ENCODE measurements around the gene PRR15.

The PRR15 gene

DNA sequence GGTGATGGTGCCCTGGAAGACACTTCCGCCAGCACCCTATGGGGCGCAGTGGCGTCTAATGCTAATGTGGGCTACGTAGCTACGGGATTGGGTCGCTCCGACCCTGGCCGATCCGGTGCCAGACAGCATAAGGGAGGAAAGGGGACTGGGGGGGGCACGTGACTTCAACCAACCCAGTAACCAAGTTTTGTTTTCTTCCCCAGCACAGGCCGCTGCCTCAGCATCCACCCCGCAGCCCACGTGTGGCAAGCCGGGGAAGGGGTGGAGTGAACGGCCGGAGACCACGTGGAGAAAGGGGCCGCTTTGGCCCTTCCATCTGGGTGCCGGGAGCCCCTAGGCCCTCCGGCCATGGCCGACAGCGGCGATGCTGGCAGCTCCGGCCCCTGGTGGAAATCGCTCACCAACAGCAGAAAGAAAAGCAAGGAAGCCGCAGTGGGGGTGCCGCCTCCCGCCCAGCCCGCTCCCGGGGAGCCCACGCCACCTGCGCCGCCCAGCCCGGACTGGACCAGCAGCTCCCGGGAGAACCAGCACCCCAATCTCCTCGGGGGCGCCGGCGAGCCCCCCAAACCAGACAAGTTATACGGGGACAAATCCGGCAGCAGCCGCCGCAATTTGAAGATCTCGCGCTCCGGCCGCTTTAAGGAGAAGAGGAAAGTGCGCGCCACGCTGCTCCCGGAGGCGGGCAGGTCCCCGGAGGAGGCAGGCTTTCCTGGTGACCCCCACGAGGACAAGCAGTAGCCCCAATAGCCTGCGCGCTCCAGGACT is 2.5 kb downstream of the PRR15 start:
- Histone ChIP-seq H3K27ac (ENCODE audit: low read depth, low read length) (peak overlapping the region; percentile 87), H3K9ac (ENCODE audit: low read depth in 1 of 2, low read length in 2 of 2) (peak overlapping the region; percentile 59 to 97), H3K4me3 (ENCODE audit: low read depth in 1 of 2, low read length in 2 of 2) (peak overlapping the region; percentile 97), H3K9me3 (ENCODE audit: control insufficient read depth in 1 of 2, low read length in 2 of 2) (no peaks in the 10 kb centered on the region), H3K27me3 (ENCODE audit: control insufficient read depth in 1 of 2, insufficient read depth in 2 of 2, low read length in 2 of 2) (peaks cover 9 to 19% of the 10 kb centered on the region in 2 donors), H3K4me1 (ENCODE audit: control insufficient read depth in 1 of 2, insufficient read depth in 2 of 2, low read length in 2 of 2) (peaks cover 20 to 25% of the 10 kb centered on the region in 2 donors), H3K36me3 (ENCODE audit: control insufficient read depth in 1 of 2, insufficient read depth in 2 of 2, low read length in 2 of 2) (no peaks in the 10 kb centered on the region)

DNA sequence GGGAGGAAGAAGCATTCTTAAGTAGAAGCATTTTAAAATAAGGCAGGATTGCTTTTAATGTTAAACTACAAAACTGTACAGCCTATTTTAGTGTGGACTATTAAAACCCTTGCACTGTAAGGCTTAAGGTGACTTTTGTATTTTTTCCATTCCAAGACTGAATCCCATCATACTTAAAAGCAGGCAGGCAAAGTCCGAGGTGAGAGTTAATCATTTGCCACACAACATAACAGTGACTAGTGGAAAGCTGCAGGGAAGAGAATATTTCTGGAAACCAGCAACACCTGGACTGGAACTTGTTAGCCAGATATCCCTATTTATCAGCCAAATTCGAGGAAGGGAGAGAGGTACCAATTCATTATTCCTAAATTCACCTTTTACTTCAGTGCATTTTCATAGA is 3.5 kb downstream of the PRR15 start:
- Histone ChIP-seq H3K9me3 (ENCODE audit: control insufficient read depth in 1 of 2, low read length in 2 of 2) (no peaks in the 10 kb centered on the region), H3K9ac (ENCODE audit: low read depth in 1 of 2, low read length in 2 of 2) (peak overlapping the region; percentile 48 to 97), H3K4me1 (ENCODE audit: control insufficient read depth in 1 of 2, insufficient read depth in 2 of 2, low read length in 2 of 2) (peaks cover 22 to 25% of the 10 kb centered on the region in 2 donors), H3K4me3 (ENCODE audit: low read depth in 1 of 2, low read length in 2 of 2) (peak overlapping the region; percentile 97), H3K36me3 (ENCODE audit: control insufficient read depth in 1 of 2, insufficient read depth in 2 of 2, low read length in 2 of 2) (no peaks in the 10 kb centered on the region), H3K27me3 (ENCODE audit: control insufficient read depth in 1 of 2, insufficient read depth in 2 of 2, low read length in 2 of 2) (peaks cover 8 to 19% of the 10 kb centered on the region in 2 donors), H3K27ac (ENCODE audit: low read depth, low read length) (no peak overlapping the region)

DNA sequence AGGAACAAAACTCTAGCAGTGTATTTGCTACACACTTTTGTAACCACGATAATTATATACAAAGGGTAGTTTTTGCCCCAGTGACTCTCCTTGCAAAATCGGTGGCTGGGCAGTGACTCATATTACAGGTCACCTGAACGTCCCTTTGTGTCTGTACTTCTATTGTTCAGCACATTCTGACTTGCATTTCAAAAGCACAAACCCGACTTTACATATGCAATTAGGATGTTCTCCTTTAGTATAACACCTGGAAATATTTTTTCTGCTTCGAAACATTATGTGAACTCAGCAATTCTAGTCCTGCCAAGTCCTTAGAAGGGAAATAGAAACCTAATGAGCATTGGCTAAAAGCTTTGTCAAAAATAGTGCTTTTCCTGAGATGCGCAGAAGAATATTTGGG is 6.0 kb downstream of the PRR15 start:
- Histone ChIP-seq H3K9ac (ENCODE audit: low read depth in 1 of 2, low read length in 2 of 2) (no peak overlapping the region), H3K4me3 (ENCODE audit: low read depth in 1 of 2, low read length in 2 of 2) (no peak overlapping the region), H3K9me3 (ENCODE audit: control insufficient read depth in 1 of 2, low read length in 2 of 2) (no peaks in the 10 kb centered on the region), H3K36me3 (ENCODE audit: control insufficient read depth in 1 of 2, insufficient read depth in 2 of 2, low read length in 2 of 2) (no peaks in the 10 kb centered on the region), H3K27ac (ENCODE audit: low read depth, low read length) (no peak overlapping the region), H3K27me3 (ENCODE audit: control insufficient read depth in 1 of 2, insufficient read depth in 2 of 2, low read length in 2 of 2) (peaks cover 2 to 7% of the 10 kb centered on the region in 2 donors), H3K4me1 (ENCODE audit: control insufficient read depth in 1 of 2, insufficient read depth in 2 of 2, low read length in 2 of 2) (peaks cover 19 to 25% of the 10 kb centered on the region in 2 donors)

DNA sequence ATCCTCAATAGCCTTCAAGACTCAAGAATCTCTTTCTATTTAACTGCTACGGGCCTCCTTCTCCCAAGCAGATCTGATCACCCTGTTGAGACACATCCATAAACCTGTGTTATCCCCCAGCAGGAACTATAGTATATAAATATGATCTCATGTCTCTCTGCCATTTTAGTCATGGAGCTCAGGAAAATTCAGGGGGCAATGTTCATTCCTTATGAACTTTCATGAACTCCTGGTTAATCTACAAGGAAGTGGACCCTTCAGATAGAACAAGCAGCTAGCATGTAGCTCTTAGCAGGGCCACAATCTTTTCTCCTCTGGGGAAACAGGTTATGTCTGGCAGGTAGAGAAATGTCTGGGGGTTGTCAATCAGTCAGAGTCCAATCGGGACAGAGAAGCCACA is 8.9 kb downstream of the PRR15 start:
- no peak overlapping the region for H3K27ac ChIP-seq (ENCODE audit: low read depth, low read length)
- H3K36me3 ChIP-seq (ENCODE audit: control insufficient read depth in 1 of 2, insufficient read depth in 2 of 2, low read length in 2 of 2) = no peaks in the 10 kb centered on the region
- H3K9me3 ChIP-seq (ENCODE audit: control insufficient read depth in 1 of 2, low read length in 2 of 2) = peaks cover 3 to 8% of the 10 kb centered on the region in 2 donors
- peaks cover 0 to 2% of the 10 kb centered on the region in 2 donors for H3K27me3 ChIP-seq (ENCODE audit: control insufficient read depth in 1 of 2, insufficient read depth in 2 of 2, low read length in 2 of 2)
- peaks cover 8 to 25% of the 10 kb centered on the region in 2 donors for H3K4me1 ChIP-seq (ENCODE audit: control insufficient read depth in 1 of 2, insufficient read depth in 2 of 2, low read length in 2 of 2)
- H3K9ac ChIP-seq (ENCODE audit: low read depth in 1 of 2, low read length in 2 of 2) = no peak overlapping the region
- H3K4me3 ChIP-seq (ENCODE audit: low read depth in 1 of 2, low read length in 2 of 2) = no peak overlapping the region

DNA sequence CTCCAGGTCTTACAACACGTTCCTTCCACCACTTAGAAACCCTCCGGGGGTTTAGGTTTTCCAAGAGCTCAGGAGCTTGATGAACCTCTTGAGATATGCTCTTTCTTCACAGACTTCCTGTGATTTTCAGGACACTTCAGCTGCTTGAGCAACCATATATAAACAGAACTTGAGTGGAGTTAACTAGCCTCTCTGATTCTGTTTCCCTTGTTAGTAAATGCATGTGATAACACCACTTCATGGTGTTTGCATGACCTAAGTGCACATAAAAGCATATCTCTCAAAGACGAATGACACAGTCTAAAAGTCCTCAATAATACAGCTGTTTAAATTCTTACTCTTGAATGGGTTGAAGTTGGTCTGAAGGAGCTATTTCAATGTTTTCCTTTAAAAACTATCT is 9.9 kb downstream of the PRR15 start:
- Histone ChIP-seq H3K36me3 (ENCODE audit: control insufficient read depth in 1 of 2, insufficient read depth in 2 of 2, low read length in 2 of 2) (no peaks in the 10 kb centered on the region), H3K4me1 (ENCODE audit: control insufficient read depth in 1 of 2, insufficient read depth in 2 of 2, low read length in 2 of 2) (peaks cover 8 to 17% of the 10 kb centered on the region in 2 donors), H3K27ac (ENCODE audit: low read depth, low read length) (no peak overlapping the region), H3K27me3 (ENCODE audit: control insufficient read depth in 1 of 2, insufficient read depth in 2 of 2, low read length in 2 of 2) (peaks cover 0 to 2% of the 10 kb centered on the region in 2 donors), H3K9ac (ENCODE audit: low read depth in 1 of 2, low read length in 2 of 2) (no peak overlapping the region), H3K9me3 (ENCODE audit: control insufficient read depth in 1 of 2, low read length in 2 of 2) (peaks cover 6 to 16% of the 10 kb centered on the region in 2 donors), H3K4me3 (ENCODE audit: low read depth in 1 of 2, low read length in 2 of 2) (no peak overlapping the region)

DNA sequence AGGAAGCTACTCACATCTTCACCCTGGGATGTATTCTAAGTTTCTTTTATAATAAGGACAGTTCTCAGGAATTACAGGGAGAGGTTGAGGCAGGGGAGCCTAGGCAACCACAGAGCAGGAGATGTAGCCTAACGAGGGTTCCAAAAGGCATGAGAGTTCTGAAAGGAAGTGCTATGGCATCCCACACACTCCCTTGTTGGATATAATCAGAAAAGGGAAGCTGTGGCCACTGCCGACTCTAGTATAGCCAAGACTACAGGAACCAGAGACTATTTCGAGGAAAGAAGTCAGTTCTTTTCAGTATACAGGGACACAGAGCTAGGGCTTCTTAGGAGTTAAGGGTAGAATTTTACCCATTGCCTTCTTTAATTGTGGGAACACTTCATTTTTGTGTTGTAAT is 11.0 kb downstream of the PRR15 start:
- H3K27me3 ChIP-seq (ENCODE audit: control insufficient read depth in 1 of 2, insufficient read depth in 2 of 2, low read length in 2 of 2) = peaks cover 0 to 2% of the 10 kb centered on the region in 2 donors
- H3K9me3 ChIP-seq (ENCODE audit: control insufficient read depth in 1 of 2, low read length in 2 of 2) = peaks cover 6 to 16% of the 10 kb centered on the region in 2 donors
- H3K27ac ChIP-seq (ENCODE audit: low read depth, low read length) = no peak overlapping the region
- H3K4me1 ChIP-seq (ENCODE audit: control insufficient read depth in 1 of 2, insufficient read depth in 2 of 2, low read length in 2 of 2) = peaks cover 6 to 7% of the 10 kb centered on the region in 2 donors
- H3K4me3 ChIP-seq (ENCODE audit: low read depth in 1 of 2, low read length in 2 of 2) = no peak overlapping the region
- no peak overlapping the region for H3K9ac ChIP-seq (ENCODE audit: low read depth in 1 of 2, low read length in 2 of 2)
- H3K36me3 ChIP-seq (ENCODE audit: control insufficient read depth in 1 of 2, insufficient read depth in 2 of 2, low read length in 2 of 2) = peaks cover 0 to 2% of the 10 kb centered on the region in 2 donors

DNA sequence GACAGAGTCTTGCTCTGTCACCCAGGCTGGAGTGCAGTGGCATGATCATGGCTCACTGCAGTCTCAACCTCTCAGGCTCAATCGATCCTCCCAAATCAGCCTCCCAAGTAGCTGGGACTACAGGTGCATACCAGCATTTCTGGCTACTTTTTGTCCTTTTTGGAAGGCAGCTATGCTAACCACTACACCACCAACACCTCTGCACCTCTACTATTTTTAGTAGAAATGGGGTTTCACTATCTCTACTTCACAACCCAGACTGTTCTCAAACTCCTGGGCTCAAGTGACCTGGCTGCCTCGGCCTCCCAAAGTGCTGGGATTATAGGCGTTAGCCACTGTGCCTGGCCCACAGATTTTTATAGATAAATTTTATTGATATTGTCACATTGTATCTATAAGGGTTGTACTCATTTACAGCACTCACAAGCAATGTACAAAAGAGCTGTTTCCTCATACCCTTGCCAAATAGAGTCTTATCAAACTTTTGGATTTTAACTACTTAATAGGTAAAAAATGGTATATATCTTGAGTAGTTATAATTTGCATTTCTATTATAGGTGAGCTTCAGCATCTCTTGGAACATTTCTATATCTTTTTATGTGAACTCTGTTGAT is 23.7 kb downstream of the PRR15 start:
- H3K9ac ChIP-seq (ENCODE audit: low read depth in 1 of 2, low read length in 2 of 2) = no peak overlapping the region
- no peak overlapping the region for H3K27ac ChIP-seq (ENCODE audit: low read depth, low read length)
- H3K9me3 ChIP-seq (ENCODE audit: control insufficient read depth in 1 of 2, low read length in 2 of 2) = no peaks in the 10 kb centered on the region
- peaks cover 23 to 25% of the 10 kb centered on the region in 2 donors for H3K4me1 ChIP-seq (ENCODE audit: control insufficient read depth in 1 of 2, insufficient read depth in 2 of 2, low read length in 2 of 2)
- H3K4me3 ChIP-seq (ENCODE audit: low read depth in 1 of 2, low read length in 2 of 2) = no peak overlapping the region
- H3K36me3 ChIP-seq (ENCODE audit: control insufficient read depth in 1 of 2, insufficient read depth in 2 of 2, low read length in 2 of 2) = no peaks in the 10 kb centered on the region
- H3K27me3 ChIP-seq (ENCODE audit: control insufficient read depth in 1 of 2, insufficient read depth in 2 of 2, low read length in 2 of 2) = no peaks in the 10 kb centered on the region

DNA sequence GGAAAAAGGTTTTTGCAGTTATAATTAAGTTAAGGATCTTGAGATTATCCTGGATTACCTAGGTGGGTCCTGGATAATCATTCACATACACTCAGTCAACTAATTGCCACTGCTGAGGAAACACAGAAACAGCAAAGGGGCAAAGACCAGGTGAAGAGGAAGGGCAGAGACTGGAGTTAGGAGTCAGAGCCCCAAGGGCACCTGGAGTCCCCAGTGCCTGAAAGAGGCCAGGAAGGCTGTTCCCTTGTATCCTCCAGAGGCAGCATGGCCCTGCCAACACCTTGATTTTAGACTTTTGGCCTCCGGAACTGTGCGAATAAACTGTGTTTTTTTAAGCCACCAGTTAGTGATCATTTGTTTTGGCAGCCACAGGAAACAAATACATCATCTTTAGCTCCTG is 24.6 kb downstream of the PRR15 start:
- peaks cover 31 to 33% of the 10 kb centered on the region in 2 donors for H3K4me1 ChIP-seq (ENCODE audit: control insufficient read depth in 1 of 2, insufficient read depth in 2 of 2, low read length in 2 of 2)
- no peaks in the 10 kb centered on the region for H3K9me3 ChIP-seq (ENCODE audit: control insufficient read depth in 1 of 2, low read length in 2 of 2)
- no peaks in the 10 kb centered on the region for H3K27me3 ChIP-seq (ENCODE audit: control insufficient read depth in 1 of 2, insufficient read depth in 2 of 2, low read length in 2 of 2)
- peak overlapping the region; percentile 10 to 19 for H3K4me3 ChIP-seq (ENCODE audit: low read depth in 1 of 2, low read length in 2 of 2)
- H3K36me3 ChIP-seq (ENCODE audit: control insufficient read depth in 1 of 2, insufficient read depth in 2 of 2, low read length in 2 of 2) = no peaks in the 10 kb centered on the region
- peak overlapping the region; percentile 2 to 30 for H3K9ac ChIP-seq (ENCODE audit: low read depth in 1 of 2, low read length in 2 of 2)
- peak overlapping the region; percentile 39 for H3K27ac ChIP-seq (ENCODE audit: low read depth, low read length)

DNA sequence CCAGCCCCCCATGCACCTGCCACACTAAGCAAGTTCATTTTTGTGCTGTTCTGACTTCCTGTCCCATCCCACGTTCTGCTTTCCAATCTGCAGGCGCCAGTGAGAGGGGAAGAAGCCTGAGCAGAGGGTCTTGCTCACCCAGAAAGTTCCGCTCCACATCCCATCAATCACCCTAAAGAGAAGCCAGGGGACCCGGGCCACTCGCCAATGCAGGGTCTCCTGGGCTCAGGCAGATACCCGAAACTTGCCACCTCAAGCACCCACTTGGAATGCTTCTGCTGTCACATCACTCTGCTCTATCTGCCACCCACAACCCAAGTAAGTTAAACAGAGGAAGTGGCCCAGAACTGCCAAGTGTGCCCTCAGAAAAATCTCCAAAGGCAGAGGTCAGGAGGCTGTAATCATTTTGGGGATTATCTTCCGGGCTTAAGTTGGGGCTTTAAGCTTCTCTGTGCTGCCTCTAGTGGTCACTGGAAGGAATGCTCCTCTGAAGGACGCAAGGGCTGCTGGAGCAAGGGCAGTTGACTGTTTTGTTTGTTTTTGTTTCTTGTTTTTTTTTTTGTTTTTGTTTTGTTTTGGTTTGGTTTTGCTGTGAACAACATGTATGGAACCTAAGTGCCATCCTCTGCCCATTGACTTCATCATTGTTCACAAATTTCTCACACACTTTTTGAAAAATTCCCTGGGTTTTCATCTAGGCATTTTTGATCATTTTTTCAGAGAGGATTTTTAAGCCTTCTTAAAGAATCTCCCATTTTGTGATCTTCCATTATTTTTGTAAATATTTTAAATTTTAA is 25.5 kb downstream of the PRR15 start:
- peak overlapping the region; percentile 10 to 19 for H3K4me3 ChIP-seq (ENCODE audit: low read depth in 1 of 2, low read length in 2 of 2)

DNA sequence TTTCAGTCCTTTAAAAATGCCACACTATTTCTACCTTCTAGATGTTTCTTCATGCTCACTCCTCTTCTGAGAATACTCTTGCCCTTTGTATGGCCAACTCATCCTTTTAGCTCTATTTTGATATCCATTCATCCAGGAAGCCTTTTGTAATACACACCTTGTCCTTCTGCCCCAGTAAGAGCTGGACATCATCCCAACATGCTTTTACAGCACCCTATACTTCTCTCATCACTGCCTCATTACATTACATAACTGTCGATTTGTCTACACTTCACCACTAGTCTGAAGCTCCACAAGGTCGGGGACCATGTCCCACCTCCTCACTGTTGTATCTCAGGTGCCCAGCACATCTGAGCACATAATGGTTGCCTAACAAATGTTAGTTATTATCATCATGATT is 29.2 kb downstream of the PRR15 start:
- Histone ChIP-seq H3K9ac (ENCODE audit: low read depth in 1 of 2, low read length in 2 of 2) (no peak overlapping the region), H3K27ac (ENCODE audit: low read depth, low read length) (no peak overlapping the region), H3K36me3 (ENCODE audit: control insufficient read depth in 1 of 2, insufficient read depth in 2 of 2, low read length in 2 of 2) (no peaks in the 10 kb centered on the region), H3K9me3 (ENCODE audit: control insufficient read depth in 1 of 2, low read length in 2 of 2) (no peaks in the 10 kb centered on the region), H3K4me3 (ENCODE audit: low read depth in 1 of 2, low read length in 2 of 2) (no peak overlapping the region), H3K27me3 (ENCODE audit: control insufficient read depth in 1 of 2, insufficient read depth in 2 of 2, low read length in 2 of 2) (no peaks in the 10 kb centered on the region), H3K4me1 (ENCODE audit: control insufficient read depth in 1 of 2, insufficient read depth in 2 of 2, low read length in 2 of 2) (peaks cover 25 to 38% of the 10 kb centered on the region in 2 donors)

More for the DNA sequence above, 25.5 kb downstream of the PRR15 start:
- H3K9ac ChIP-seq (ENCODE audit: low read depth in 1 of 2, low read length in 2 of 2) = peak overlapping the region in 1 of 2 donors; percentile 2
- no peaks in the 10 kb centered on the region for H3K27me3 ChIP-seq (ENCODE audit: control insufficient read depth in 1 of 2, insufficient read depth in 2 of 2, low read length in 2 of 2)
- H3K27ac ChIP-seq (ENCODE audit: low read depth, low read length) = no peak overlapping the region
- H3K9me3 ChIP-seq (ENCODE audit: control insufficient read depth in 1 of 2, low read length in 2 of 2) = no peaks in the 10 kb centered on the region
- H3K4me1 ChIP-seq (ENCODE audit: control insufficient read depth in 1 of 2, insufficient read depth in 2 of 2, low read length in 2 of 2) = peaks cover 31 to 33% of the 10 kb centered on the region in 2 donors
- no peaks in the 10 kb centered on the region for H3K36me3 ChIP-seq (ENCODE audit: control insufficient read depth in 1 of 2, insufficient read depth in 2 of 2, low read length in 2 of 2)

All from duodenal mucosa (tissue), 2 donors.